ENCODE measurements around the gene TMEM183A. TPM values are rescaled to one million over a fixed set of nuclear protein-coding genes. Genes with fewer than 3 reads are reported as not detected.
A peak's percentile ranks its signal among the peaks of the same experiment; 100 is the strongest.

The TMEM183A gene
- total and polyA plus RNA-seq, 2 donors (not counting 1 experiment from before 2014, with no cell fraction given) = 61.2 to 65.2 TPM

DNA sequence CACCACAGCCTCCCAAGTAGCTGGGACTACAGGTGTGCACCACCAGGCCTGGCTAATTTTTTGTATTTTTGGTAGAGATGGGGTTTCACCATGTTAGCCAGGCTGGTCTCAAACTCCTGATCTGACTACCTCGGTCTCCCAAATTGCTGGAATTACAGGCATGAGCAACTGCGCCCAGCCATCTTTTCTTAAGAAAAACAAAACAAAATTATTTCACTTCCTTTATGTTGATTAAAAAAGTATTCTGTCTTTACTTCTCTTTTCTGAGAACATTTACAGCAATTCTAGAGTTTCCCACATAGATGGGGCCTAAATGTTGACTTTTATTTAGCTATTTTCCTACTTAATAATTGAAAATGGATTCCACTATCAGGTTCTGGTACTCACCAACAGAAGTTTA is 17.3 kb upstream of the TMEM183A start:
- no CpG with 5 or more reads among the region's 2 CpGs for WGBS (ENCODE audit: insufficient coverage)
- Mint-ChIP-seq H3K9me3 (ENCODE audit: insufficient read depth) (no peaks in the 10 kb centered on the region), H3K27ac (peak overlapping the region; percentile 60), H3K4me1 (peaks cover 41% of the 10 kb centered on the region), H3K4me3 (peak overlapping the region; percentile 40), H3K27me3 (no peaks in the 10 kb centered on the region)
- ATAC-seq (ENCODE audit: low read depth) (no peak), DNase-seq (no peak)
- Histone ChIP-seq H2AFZ (ENCODE audit: insufficient read depth, low read depth, low read length, poor library complexity, severe bottlenecking) (no peak overlapping the region), H3K27me3 (replicated peaks in 1 of 4; ENCODE audit: control extremely low read depth in 1 of 4, control insufficient read depth in 3 of 4, insufficient read depth in 4 of 4, low read length in 3 of 4) (no peaks in the 10 kb centered on the region), H3K9ac (ENCODE audit: low read length) (no peak overlapping the region), H4K20me1 (ENCODE audit: control insufficient read depth, insufficient read depth, low read length, poor library complexity, severe bottlenecking) (no peaks in the 10 kb centered on the region), H3K27ac (ENCODE audit: low read length in 2 of 2) (peak overlapping the region; percentile 31 to 48), H3K36me3 (replicated peaks in 1 of 2; ENCODE audit: control extremely low read depth in 1 of 2, control insufficient read depth in 1 of 2, extremely low read depth in 1 of 2, insufficient read depth in 2 of 2, low read length in 1 of 2) (no peaks in the 10 kb centered on the region), H3K79me2 (ENCODE audit: control insufficient read depth, insufficient read depth, low read length) (no peaks in the 10 kb centered on the region), H3K9me3 (ENCODE audit: control extremely low read depth in 1 of 3, control insufficient read depth in 2 of 3, insufficient read depth in 1 of 3, low read length in 2 of 3) (no peaks in the 10 kb centered on the region), H3K4me3 (ENCODE audit: control extremely low read depth in 1 of 5, extremely low read depth in 1 of 5, insufficient read depth in 1 of 5, low read depth in 2 of 5, low read length in 4 of 5) (no peak overlapping the region), H3K4me2 (replicated peaks; ENCODE audit: low read depth, low read length, poor library complexity, severe bottlenecking) (peak overlapping the region; percentile 21), H3K4me1 (ENCODE audit: control insufficient read depth in 2 of 2, insufficient read depth in 2 of 2, low read length in 2 of 2) (peaks cover 23 to 27% of the 10 kb centered on the region in 2 donors)
- intact Hi-C loops (cut with micrococcal nuclease) = no loop called here
- TF ChIP-seq EZH2 (IDR thresholded peaks at IDR 0.05; ENCODE audit: borderline replicate concordance, insufficient read depth, low read depth, low read length, poor library complexity, severe bottlenecking) = no peak
- TF ChIP-seq, protein P1, sequence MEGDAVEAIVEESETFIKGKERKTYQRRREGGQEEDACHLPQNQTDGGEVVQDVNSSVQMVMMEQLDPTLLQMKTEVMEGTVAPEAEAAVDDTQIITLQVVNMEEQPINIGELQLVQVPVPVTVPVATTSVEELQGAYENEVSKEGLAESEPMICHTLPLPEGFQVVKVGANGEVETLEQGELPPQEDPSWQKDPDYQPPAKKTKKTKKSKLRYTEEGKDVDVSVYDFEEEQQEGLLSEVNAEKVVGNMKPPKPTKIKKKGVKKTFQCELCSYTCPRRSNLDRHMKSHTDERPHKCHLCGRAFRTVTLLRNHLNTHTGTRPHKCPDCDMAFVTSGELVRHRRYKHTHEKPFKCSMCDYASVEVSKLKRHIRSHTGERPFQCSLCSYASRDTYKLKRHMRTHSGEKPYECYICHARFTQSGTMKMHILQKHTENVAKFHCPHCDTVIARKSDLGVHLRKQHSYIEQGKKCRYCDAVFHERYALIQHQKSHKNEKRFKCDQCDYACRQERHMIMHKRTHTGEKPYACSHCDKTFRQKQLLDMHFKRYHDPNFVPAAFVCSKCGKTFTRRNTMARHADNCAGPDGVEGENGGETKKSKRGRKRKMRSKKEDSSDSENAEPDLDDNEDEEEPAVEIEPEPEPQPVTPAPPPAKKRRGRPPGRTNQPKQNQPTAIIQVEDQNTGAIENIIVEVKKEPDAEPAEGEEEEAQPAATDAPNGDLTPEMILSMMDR (IDR thresholded peaks at IDR 0.05) = no peak
- ChIA-PET CTCF (interaction anchor here (0.6 to 3.5 kb wide), 5 partner anchors 9 to 507 kb away, joined by 3 to 25 read pairs (median 3); partner anchors contain the start of gene TMEM183A), POLR2A (interaction anchor here (0.6 to 0.7 kb wide), 3 partner anchors 15 to 217 kb away, joined by 3 read pairs; partner anchors contain the start of gene TMEM183A)

- DNase-seq (no peak), ATAC-seq (ENCODE audit: low read depth) (no peak)
- Mint-ChIP-seq H3K4me1 (peaks cover 41% of the 10 kb centered on the region), H3K4me3 (peak overlapping the region; percentile 40), H3K27me3 (peaks cover 4% of the 10 kb centered on the region), H3K27ac (peak overlapping the region; percentile 60), H3K9me3 (ENCODE audit: insufficient read depth) (no peaks in the 10 kb centered on the region)
- Histone ChIP-seq H3K9ac (ENCODE audit: low read length) (no peak overlapping the region), H3K79me2 (ENCODE audit: control insufficient read depth, insufficient read depth, low read length) (no peaks in the 10 kb centered on the region), H4K20me1 (ENCODE audit: control insufficient read depth, insufficient read depth, low read length, poor library complexity, severe bottlenecking) (no peaks in the 10 kb centered on the region), H3K4me1 (ENCODE audit: control insufficient read depth in 2 of 2, insufficient read depth in 2 of 2, low read length in 2 of 2) (peaks cover 23 to 27% of the 10 kb centered on the region in 2 donors), H2AFZ (ENCODE audit: insufficient read depth, low read depth, low read length, poor library complexity, severe bottlenecking) (peak overlapping the region; percentile 44), H3K4me2 (replicated peaks; ENCODE audit: low read depth, low read length, poor library complexity, severe bottlenecking) (peak overlapping the region; percentile 21), H3K27ac (ENCODE audit: low read length in 2 of 2) (peak overlapping the region in 1 of 2 donors; percentile 25), H3K4me3 (ENCODE audit: control extremely low read depth in 1 of 5, extremely low read depth in 1 of 5, insufficient read depth in 1 of 5, low read depth in 2 of 5, low read length in 4 of 5) (no peak overlapping the region), H3K9me3 (ENCODE audit: control extremely low read depth in 1 of 3, control insufficient read depth in 2 of 3, insufficient read depth in 1 of 3, low read length in 2 of 3) (no peaks in the 10 kb centered on the region), H3K27me3 (replicated peaks in 1 of 4; ENCODE audit: control extremely low read depth in 1 of 4, control insufficient read depth in 3 of 4, insufficient read depth in 4 of 4, low read length in 3 of 4) (no peaks in the 10 kb centered on the region), H3K36me3 (replicated peaks in 1 of 2; ENCODE audit: control extremely low read depth in 1 of 2, control insufficient read depth in 1 of 2, extremely low read depth in 1 of 2, insufficient read depth in 2 of 2, low read length in 1 of 2) (no peaks in the 10 kb centered on the region)
- ChIA-PET POLR2A (no interaction called here), CTCF (interaction anchor here (1.0 to 1.6 kb wide), 5 partner anchors 9 to 23 kb away, joined by 3 to 6 read pairs (median 3); partner anchors contain the start of gene TMEM183A)
- intact Hi-C loops (cut with micrococcal nuclease) = no loop called here
- no peak for TF ChIP-seq EZH2 (IDR thresholded peaks at IDR 0.05; ENCODE audit: borderline replicate concordance, insufficient read depth, low read depth, low read length, poor library complexity, severe bottlenecking)
- TF ChIP-seq, protein P1 (IDR thresholded peaks at IDR 0.05) = no peak
Observed at GRCh38 chr1:202991112-202991511, 16.1 kb upstream of the TMEM183A start.
